Testis (tissue), 3 donors: ENCODE data around the gene NOS1AP. TPM values are rescaled to one million over a fixed set of nuclear protein-coding genes. Genes with fewer than 3 reads are reported as not detected.

ENCODE experiments used
- DNase-seq: peaks from one replicate; pipeline ENCODE4 v3.0.0-alpha.2; 2019
- H3K27ac ChIP-seq, 2 donors: fragments of 200-600 bp; sonication (generic); one replicate each; pipeline ENCODE4 v1.5.1; 2019
- H3K27me3 ChIP-seq: fragments of 200-600 bp; sonication (generic); one replicate; pipeline ENCODE4 v1.5.1; 2019
- H3K36me3 ChIP-seq: fragments of 200-600 bp; sonication (generic); one replicate; pipeline ENCODE4 v1.5.1; 2017; ENCODE audit warnings: low read depth; ENCODE audit errors: missing control alignments
- H3K4me1 ChIP-seq: fragments of 200-600 bp; sonication (generic); one replicate; pipeline ENCODE4 v1.5.1; 2019
- H3K4me3 ChIP-seq, 2 donors: fragments of 200-600 bp; sonication (generic); one replicate each; pipeline ENCODE4 v1.5.1; 2017 to 2019
- H3K9me3 ChIP-seq: fragments of 200-600 bp; sonication (generic); one replicate; pipeline ENCODE4 v1.5.1; 2017
- POLR2A ChIP-seq: fragments of 450-650 bp; IDR thresholded peaks from one replicate; pipeline ENCODE4 v1.6.1; 2017; ENCODE audit warnings: antibody characterized with exemption, mild to moderate bottlenecking, moderate library complexity
- WGBS, 2 donors: methylation state at CpG; one replicate each; pipeline ENCODE4 v1.1.5; 2018; 5-methylcytosine and 5-hydroxymethylcytosine counted together
- intact Hi-C: fragments of 100-400 bp; cut with DNase I; formaldehyde crosslinking; loops from one replicate; pipeline ENCODE4 v1.15.1; 2023; ENCODE audit warnings: low total_unique reads
- polyA plus RNA-seq: library from polyadenylated mRNA; stranded (reverse); fragments of 350-450 nt; fragmentation: Illumina TruSeq; extraction: RNeasy Lipid Tissue Mini Kit (QIAGEN cat#74804); gene quantifications from one replicate; pipeline ENCODE4 v1.2.3, GENCODE V29; 2014; ENCODE audit warnings: low read depth, low replicate concordance; ENCODE audit not compliant: insufficient read depth
- total RNA-seq, 2 donors: library from RNA; depleted of rRNA; stranded (reverse); fragments of >200 nt; gene quantifications; one replicate each; pipeline ENCODE4 v1.2.3, GENCODE V29; 2016
- TF ChIP-seq, protein P1 (sequence below), 3 experiments: fragments of 450-650 bp in 2 of 3; fragments of 200-600 bp in 1 of 3; sonication (generic) in 1 of 3; IDR thresholded peaks; one replicate each; pipeline ENCODE4 v1.5.1; 2016 to 2019; ENCODE audit warnings: antibody characterized with exemption in 3 of 3, mild to moderate bottlenecking in 2 of 3, moderate library complexity in 1 of 3

The NOS1AP gene
- total and polyA plus RNA-seq, 3 donors from 2014 or later, result 2.1 to 5.1 (median 4.1) TPM

DNA sequence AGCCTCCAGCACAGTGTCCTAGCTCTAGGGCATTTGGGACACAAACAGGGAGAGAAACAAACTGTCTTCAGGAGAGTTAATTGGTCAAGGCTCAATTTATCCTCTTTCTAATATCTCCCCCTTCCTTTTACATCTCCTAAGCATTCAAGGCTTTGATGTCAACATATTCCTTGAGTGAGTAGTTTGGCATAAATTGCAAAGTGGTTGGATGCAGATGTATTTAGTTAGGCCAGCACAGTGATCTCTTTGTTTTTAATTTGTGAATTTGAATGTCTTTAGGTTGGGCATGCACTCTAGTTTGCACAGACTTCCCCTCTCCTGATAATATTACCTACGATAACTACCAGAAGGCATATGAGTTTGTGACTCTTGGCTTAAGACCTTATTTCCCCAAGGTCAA is 33.3 kb upstream of the NOS1AP start:
- Histone ChIP-seq H3K4me1 (no peaks in the 10 kb centered on the region), H3K36me3 (no peaks in the 10 kb centered on the region), H3K27me3 (no peaks in the 10 kb centered on the region), H3K9me3 (no peaks in the 10 kb centered on the region), H3K27ac (no peak overlapping the region), H3K4me3 (no peak overlapping the region)
- TF ChIP-seq, protein P1, sequence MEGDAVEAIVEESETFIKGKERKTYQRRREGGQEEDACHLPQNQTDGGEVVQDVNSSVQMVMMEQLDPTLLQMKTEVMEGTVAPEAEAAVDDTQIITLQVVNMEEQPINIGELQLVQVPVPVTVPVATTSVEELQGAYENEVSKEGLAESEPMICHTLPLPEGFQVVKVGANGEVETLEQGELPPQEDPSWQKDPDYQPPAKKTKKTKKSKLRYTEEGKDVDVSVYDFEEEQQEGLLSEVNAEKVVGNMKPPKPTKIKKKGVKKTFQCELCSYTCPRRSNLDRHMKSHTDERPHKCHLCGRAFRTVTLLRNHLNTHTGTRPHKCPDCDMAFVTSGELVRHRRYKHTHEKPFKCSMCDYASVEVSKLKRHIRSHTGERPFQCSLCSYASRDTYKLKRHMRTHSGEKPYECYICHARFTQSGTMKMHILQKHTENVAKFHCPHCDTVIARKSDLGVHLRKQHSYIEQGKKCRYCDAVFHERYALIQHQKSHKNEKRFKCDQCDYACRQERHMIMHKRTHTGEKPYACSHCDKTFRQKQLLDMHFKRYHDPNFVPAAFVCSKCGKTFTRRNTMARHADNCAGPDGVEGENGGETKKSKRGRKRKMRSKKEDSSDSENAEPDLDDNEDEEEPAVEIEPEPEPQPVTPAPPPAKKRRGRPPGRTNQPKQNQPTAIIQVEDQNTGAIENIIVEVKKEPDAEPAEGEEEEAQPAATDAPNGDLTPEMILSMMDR (IDR thresholded peaks at IDR 0.05), result no peak
- no peak for TF ChIP-seq POLR2A
- intact Hi-C loops, result no loop called here
- 78 to 80% methylated on average over 1 of the region's 1 CpG for WGBS, 2 donors
- no peak for DNase-seq

DNA sequence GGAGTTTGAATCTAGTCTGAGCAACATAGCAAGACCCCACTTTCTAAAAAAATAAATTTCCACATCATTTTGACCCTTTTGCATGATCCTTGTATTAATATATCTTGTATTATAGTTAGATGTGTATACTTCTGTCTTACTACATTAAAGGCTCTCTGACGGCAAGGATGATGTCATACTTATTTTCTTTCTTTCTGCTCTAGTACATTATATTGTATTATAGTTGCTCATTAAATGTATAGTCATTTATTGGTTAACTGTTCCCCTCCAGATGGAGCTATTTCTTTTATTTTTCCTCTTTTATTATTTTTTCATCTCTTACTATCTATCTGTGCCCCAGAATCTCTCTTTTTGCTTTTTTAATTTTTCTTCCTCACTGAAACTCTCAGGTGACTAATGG is 30.9 kb upstream of the NOS1AP start:
- Histone ChIP-seq H3K9me3 (no peaks in the 10 kb centered on the region), H3K4me1 (no peaks in the 10 kb centered on the region), H3K36me3 (no peaks in the 10 kb centered on the region), H3K27me3 (no peaks in the 10 kb centered on the region), H3K27ac (no peak overlapping the region), H3K4me3 (no peak overlapping the region)
- TF ChIP-seq POLR2A, result no peak
- TF ChIP-seq, protein P1 (IDR thresholded peaks at IDR 0.05), result no peak
- no peak for DNase-seq
- WGBS, 2 donors, result 87 to 96% methylated on average over 1 of the region's 1 CpG
- intact Hi-C loops, result no loop called here

DNA sequence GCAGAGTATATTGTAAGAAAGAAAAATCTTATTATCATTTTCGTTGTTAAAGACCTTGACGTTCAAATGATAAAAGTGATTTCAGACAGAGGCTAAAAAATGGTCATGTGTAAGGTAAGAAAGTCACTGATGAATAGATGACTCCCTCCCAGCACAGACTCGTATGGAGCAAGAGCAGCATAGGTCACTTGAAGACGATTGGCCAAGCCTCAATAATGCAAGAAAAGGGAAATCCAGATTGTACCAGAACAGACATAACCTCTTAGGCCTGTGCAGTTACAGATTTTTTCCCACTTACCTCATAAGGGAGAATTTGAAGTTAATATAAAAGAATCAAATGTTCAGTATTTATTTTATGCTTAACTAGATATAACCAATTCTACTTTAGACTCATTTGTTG is 29.5 kb upstream of the NOS1AP start:
- 75 to 76% methylated on average over 4 of the region's 4 CpGs for WGBS, 2 donors
- DNase-seq, result no peak
- H3K36me3 ChIP-seq, result no peaks in the 10 kb centered on the region
- no peak overlapping the region for H3K27ac ChIP-seq
- no peak overlapping the region for H3K4me3 ChIP-seq
- H3K4me1 ChIP-seq, result no peaks in the 10 kb centered on the region
- H3K27me3 ChIP-seq, result no peaks in the 10 kb centered on the region
- intact Hi-C loops, result no loop called here
- no peaks in the 10 kb centered on the region for H3K9me3 ChIP-seq
- no peak for TF ChIP-seq POLR2A
- TF ChIP-seq, protein P1 (IDR thresholded peaks at IDR 0.05), result no peak

DNA sequence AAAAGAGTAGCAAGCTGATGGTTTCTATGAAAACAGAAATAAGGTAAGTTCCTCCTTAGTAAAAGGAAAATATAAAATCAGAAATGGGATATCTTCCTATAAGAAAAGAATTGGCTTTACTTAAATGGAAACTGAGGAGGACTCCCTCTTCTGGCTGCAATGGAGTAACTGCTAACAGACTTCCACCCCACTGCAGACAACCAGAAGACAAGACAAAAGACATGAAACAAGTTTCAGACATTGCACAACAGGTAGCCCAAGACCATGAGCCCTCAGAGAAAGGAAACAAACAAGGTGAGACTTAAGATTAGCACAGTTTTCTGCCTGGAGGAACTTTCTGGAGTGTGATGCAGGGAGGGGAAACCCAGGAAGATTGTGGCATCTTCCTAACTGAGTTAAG is 28.8 kb upstream of the NOS1AP start:
- no peaks in the 10 kb centered on the region for H3K9me3 ChIP-seq
- H3K27me3 ChIP-seq, result no peaks in the 10 kb centered on the region
- intact Hi-C loops, result no loop called here
- no peaks in the 10 kb centered on the region for H3K36me3 ChIP-seq
- H3K4me1 ChIP-seq, result no peaks in the 10 kb centered on the region
- DNase-seq, result no peak
- no peak overlapping the region for H3K27ac ChIP-seq
- H3K4me3 ChIP-seq, result no peak overlapping the region
- TF ChIP-seq, protein P1 (IDR thresholded peaks at IDR 0.05), result no peak
- TF ChIP-seq POLR2A, result no peak

DNA sequence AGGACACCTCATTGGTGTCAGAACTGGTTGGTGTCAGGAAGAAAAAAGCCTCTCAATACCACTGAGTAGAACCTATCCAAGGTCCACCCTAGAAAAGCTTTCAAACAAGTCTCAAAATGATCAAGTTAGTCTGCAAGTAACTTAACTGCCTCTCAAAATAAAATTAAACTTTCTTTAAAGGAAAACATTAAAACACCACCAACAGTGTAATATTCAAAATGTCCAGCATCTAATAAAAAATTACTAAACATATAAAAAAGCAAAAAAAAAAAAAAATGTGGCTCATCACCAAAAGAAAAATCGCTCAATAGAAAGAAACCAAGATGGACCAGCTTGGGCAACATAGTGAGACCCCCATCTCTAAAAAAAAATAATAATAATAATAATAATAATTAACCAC is 27.1 kb upstream of the NOS1AP start:
- no peaks in the 10 kb centered on the region for H3K27me3 ChIP-seq
- no peak overlapping the region for H3K4me3 ChIP-seq
- TF ChIP-seq POLR2A, result no peak
- TF ChIP-seq, protein P1 (IDR thresholded peaks at IDR 0.05), result no peak
- intact Hi-C loops, result no loop called here
- DNase-seq, result no peak
- no peaks in the 10 kb centered on the region for H3K4me1 ChIP-seq
- WGBS, 2 donors, result 95 to 97% methylated on average over 1 of the region's 1 CpG
- H3K36me3 ChIP-seq, result no peaks in the 10 kb centered on the region
- no peak overlapping the region for H3K27ac ChIP-seq
- no peaks in the 10 kb centered on the region for H3K9me3 ChIP-seq
